Measurements from ENCODE around the gene UFSP2.

UFSP2 gene, protein sequence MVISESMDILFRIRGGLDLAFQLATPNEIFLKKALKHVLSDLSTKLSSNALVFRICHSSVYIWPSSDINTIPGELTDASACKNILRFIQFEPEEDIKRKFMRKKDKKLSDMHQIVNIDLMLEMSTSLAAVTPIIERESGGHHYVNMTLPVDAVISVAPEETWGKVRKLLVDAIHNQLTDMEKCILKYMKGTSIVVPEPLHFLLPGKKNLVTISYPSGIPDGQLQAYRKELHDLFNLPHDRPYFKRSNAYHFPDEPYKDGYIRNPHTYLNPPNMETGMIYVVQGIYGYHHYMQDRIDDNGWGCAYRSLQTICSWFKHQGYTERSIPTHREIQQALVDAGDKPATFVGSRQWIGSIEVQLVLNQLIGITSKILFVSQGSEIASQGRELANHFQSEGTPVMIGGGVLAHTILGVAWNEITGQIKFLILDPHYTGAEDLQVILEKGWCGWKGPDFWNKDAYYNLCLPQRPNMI

DNA sequence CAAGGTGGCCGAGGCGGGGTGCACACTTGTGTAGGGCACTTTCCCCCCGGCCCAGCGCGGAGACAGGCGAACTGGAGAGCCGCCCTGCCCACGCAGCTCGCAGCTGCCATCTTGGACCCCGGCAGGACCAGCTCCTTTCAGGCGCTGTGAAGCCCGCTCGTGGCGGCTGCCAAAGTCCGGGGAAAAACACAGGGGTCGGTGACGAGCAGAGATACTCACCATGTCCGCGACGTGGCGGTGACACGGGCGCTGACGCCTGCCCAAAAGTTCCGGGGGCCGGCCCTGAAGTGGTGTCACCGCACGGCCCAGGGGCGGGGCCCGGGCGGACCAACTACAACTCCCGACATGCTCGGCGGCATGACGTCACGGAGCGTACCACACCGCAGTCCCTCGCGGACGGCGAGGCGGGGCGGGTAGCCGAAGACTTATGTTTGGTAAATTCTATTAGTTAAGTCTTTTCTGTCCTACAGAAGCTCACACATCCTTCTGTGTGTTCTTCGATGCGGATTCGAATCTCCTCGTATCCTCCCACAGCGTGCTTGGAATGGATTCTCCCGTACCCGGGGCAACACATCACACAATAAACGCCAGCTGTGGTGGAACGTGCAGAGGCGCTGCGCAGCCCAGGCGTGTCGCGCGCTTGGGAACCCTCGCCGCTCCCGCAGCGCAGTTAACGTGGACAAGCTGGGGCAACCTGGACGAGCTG is at the start of gene UFSP2:
Gene UFSP2, minus strand, starts transcription at position 318 of the 706 bp plus-strand sequence. Its CDS starts 96 bp downstream, at position 222.
- peak; percentile 46 for DNase-seq

DNA sequence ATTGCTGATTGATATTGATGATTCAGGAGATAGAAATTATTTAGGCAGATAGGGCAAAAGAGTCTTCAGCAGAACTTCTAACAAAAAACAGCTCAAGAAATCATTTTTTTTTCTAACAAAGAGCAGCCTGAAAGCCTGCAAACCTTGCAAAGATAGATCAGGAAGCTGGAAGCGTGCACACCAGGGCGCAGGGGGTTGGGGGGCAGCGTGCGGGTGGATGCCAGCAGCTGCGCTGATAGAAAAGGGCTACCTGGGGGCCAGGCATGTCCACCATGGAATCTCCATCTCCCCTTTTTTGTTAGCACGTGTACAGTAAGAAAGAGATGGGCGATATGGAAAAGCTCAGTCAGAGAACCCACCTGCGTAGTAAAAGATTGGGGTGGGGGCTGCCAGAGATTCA is 47.5 kb upstream of the UFSP2 start:
- DNase-seq: no peak

DNA sequence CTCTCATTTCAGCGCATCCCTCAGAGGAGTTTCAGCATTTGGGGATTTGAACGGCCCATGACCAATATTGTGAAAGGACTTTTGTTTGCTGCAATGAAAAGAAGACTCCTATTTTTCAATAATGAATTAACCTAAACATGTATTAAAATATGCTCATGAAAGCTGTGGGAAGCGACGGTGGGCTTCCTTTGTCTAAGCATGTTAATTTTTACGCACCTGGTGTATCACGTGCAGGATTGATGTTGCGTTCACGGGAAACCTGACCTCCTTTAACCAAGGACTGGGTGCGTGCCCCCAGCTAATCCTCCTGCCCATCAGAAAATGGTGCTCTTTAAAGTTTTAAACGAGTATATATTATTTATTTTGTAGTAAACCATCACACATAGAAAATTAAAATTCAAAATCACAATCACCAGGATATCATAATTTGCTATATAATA is 46.4 kb upstream of the UFSP2 start:
- no peak for DNase-seq

DNA sequence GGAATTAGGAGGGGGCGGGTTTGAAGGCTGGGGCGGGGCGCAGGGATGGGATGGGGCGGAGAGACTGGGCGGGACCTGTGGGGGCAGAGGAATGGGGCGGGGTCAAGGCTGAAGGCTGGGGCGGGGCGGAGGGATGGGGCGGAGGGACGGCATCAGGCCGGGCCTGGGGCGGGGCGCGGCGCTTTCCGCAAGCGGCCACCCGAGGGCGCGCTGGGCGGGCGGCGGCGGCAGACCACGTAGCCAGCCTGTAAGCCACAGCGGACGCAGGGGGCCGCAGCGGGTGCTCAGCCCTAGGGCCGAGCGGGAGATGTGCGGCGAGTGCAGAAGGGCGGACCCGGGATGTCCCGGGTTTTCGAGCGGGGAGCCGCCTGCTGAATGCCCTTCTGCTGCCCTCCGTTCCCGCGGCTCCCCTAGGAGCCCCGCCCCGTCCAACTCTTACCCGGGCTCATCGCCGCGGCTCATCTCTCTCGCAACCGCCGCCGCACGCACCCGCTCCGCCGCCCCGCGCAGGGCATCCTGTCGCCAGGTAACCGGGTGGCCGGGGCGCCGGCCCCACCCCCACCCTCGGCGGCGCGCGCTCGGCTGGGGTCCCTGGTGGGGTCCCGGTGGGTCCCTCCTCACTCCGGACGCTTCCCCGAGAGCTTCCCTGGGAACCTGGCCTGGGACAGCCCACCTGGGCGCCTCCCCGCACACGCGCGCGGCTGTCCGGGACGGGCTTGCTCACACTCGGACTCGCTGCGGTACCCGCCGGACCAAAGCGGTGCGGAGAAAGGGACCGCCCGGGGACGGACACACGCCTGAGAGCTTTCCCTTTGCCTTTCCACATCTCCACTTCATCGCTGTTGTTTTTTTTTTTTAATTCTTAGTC is 45.7 kb upstream of the UFSP2 start, which contains the start of gene CCDC110:
Gene CCDC110, minus strand, starts transcription at position 499 of the 868 bp plus-strand sequence. Its CDS starts 50 bp downstream, at position 449.
- peak; percentile 31 for DNase-seq

DNA sequence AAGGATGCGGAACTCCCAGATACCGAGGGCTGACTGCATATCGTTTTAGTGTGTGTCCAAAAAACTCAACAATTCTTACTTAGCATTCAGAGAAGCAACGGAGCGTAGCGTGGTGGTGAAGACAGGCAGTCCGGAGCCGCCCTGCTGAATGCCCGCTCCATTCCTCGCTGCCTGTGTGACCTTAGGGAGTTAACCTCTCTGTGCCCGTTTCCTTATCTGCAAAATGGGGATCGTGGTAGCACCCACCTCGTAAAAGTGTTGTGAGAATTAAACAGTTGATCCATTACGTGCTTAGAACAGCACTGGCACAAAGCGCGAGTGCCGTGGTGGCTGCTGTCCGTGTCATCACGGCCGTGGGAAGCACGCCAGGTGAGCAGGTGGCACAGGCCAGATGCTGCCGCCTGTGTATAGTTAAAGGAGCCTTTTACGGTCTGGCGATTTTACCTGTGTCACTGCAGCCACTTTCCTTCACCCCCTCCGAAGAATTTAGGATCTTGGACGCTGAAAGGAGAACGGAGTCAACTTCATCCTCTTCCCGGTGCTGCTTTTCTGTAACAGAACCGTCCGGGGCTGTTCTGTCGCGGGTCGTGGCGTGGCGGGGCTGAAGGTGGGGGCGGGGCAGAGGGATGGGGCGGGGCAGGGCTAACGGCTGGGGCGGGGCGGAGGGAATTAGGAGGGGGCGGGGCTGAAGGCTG is 44.9 kb upstream of the UFSP2 start:
- DNase-seq: no peak

DNA sequence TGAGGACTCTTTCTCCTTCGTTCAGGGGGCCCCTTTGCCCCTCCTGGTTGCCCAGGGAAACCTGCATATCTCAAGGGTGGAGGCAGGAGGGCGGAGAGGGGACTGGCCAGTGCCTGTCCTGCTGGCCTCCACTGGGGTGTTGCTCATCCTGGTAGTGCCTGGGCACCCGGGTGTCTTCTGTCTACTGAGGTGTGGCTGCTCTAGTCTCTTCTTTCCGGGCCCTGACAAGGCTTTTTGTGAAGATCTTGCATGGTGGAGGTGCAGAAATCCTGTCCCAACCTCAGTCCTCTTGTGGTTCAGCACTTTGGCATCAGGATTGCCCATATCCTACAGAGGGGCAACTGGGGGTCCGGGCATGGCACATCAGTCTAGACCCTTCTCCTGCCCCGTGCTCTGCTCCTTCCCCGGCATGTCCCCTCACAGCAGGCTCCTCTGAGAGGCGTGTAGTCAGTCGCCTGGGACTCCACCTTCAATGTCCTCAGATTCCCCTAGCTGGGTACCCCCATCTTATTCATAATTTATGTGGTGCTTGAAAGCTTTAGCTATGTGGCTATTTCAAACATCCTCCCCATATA is 43.9 kb upstream of the UFSP2 start:
- DNase-seq: no peak

DNA sequence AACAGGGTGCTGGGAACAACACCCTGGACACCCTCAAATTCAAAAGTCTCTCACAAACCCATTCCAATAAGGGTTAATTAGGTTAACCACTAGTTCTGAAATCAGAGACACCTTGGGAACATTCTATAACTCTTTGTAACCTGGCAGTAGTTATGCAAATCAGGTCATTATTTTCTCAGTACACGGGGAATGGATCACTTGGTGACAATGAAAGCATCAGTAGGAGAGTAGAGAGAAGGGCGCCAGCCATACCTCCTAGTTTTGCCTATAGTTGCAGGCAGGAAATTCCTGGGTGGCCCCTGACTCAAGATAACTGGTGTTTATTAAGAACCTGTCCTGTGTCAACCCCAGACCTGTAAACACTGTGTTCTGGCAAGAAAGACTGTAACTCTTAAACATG is 43.2 kb upstream of the UFSP2 start:
- DNase-seq: no peak

DNA sequence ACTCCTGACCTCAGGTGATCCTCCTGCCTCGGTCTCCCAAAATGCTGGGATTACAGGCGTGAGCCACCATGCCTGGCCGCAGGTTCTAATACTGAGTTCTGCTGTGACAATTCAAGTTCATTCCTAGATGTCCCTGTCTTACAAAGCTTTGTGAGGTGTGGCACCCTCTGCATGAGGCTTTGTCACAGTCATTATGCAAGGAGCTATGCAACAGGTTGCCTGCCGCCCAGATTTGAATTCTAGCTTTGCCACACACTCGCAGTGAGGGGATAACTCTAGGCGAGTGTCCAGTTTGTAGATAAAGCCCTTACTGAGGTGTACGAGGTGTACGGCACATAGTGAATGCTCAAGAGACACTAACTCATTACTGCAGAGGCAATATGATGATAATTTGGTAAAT is 42.2 kb upstream of the UFSP2 start:
- no peak for DNase-seq

DNA sequence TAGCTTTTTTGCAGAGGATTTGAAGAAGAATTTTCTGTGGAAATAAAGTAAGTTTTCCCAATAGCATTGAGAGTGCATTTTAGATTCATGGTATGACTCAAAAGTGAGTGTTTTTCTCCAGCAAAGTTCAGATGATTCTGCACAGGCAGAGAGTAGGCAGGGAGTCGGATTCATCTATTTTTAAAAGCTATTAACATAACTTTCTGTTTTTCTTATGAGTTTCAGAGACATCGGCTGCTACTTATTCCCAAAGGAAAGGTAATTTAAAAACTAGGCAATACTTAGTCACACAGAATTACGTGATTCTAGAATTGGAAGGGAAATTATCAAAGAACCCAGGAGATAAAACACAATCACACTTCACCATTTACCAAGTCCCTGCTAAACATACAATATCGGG is 41.3 kb upstream of the UFSP2 start:
- no peak for DNase-seq

DNA sequence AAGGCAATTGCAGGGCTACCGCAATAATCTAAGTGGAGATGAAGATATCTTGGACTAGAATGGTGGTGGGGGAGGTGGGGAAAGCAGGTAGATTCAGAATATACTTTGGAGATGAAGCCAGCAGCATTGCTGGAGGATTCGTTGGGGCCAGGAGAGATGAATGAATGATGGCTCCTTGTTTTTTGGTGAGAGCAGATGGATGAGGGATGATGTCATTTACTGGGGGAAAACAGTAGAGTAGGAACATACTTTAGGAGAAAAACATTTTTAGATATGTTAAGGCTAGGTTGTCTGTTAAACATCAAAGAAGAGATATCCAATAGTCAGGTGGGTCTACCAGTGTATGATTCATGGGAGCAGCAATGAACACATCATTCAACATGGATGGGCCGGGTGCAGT is 39.9 kb upstream of the UFSP2 start:
- no peak for DNase-seq

DNA sequence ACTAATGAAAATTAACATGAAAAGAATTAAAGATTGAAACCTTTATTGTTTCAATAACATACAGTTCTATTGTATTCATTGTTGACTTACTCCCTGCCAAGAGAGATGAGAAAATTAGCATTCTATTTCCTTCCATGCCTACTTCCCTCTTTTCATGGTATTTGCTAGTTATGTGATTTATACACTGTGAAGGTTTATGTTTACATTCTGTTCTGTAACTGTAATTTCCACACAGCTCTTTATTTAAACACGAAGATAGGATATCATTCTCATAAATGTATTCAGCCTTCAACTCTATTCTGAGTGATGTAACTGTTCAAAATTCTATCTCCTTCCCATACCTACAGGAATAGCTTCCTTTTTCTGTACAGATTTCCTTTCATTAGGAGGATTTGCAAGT is 39.1 kb upstream of the UFSP2 start:
- peak; percentile 36 for DNase-seq

DNA sequence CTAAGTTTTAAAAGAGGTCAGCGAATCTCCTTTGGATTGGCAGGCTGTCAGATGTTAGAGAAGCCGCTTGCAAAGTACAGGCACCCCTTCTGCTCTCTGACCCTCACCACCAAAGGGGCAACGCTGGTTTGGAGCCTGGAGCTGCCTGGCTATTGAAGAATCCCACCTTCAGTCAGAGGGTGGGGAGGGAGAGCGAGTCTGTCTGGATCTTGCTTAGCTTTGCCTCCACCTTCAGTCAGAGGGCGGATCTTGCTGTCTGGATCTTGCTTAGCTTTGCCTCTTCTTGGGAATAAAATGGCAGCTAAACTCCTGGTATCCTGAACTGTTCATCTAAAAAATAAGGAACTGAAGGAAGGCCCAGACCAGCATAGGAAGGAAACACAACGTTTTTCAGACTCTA is 38.4 kb upstream of the UFSP2 start:
- no peak for DNase-seq

DNA sequence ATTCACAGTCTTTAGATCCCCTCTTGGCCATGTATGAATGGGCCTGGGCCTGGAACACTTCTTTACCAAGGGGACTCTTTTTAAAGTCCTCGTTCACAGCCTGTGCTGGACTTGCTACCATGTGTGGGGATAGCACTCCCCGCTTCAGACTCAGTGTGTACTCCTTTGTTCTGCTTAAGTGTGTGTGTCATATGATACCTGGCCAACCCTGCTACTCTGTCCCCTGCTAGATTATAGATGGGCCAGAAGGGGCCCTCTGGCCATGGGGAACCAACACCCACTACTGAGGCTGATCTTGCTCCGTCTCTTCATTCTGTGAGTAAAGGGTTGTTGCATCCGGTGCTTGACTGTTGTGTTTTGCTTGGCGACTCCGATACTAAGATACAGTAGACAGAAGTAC is 37.8 kb upstream of the UFSP2 start:
- no peak for DNase-seq

DNA sequence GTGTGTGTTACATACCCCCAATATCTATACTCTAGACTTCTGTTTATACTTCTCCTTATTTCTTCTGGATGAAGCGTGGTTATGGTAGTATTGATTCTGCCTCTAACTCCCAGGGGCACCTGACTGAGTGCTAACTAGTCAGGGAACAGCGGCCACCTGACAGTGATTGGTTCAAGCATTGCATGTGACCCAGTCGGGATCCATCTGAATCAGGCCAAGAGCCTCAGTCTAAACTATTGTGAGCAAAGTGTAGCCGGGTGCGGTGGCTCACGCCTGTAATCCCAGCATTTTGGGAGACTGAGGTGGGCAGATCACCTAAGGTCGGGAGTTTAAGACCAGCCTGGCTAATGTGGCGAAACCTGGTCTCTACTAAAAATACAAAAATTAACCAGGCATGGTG is 35.8 kb upstream of the UFSP2 start:
- DNase-seq: no peak

DNA sequence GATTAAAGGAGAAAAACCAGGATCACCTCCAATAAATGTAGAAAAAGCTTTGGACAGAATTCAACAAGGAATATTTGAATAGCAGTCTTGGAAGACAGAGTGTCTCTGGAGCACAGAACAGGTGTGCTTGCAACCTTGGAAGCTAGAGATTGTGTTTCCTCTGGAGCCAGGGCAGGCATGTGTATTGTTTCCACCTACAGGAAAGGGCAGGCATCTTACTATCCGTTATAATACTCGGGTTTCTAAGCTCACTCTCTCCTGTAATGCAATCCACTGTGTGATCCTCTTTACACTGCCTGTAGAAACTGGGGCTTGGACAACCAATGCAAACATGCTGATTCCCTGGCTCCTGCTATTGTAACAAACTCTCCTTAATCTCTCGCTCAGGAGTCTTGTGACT is 31.4 kb upstream of the UFSP2 start:
- DNase-seq: no peak

DNA sequence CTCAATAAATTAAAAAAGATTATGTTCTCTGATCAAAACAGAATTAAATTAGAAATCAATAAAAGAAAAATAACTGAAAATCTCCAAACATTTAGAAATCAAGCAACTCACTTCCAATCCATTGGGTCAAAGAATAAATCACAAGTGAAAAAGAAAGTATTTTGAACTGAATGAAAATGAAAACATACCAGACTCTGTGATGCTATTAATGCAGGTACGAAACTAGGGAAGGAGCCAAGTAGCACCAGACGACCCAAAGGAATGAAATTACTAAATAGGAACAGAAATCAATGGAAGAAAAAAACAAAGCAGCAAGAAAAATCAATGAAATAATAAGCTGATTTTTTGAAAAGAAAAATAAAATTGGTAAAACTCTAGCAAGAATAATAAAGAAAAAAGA is 30.4 kb upstream of the UFSP2 start:
- no peak for DNase-seq

DNA sequence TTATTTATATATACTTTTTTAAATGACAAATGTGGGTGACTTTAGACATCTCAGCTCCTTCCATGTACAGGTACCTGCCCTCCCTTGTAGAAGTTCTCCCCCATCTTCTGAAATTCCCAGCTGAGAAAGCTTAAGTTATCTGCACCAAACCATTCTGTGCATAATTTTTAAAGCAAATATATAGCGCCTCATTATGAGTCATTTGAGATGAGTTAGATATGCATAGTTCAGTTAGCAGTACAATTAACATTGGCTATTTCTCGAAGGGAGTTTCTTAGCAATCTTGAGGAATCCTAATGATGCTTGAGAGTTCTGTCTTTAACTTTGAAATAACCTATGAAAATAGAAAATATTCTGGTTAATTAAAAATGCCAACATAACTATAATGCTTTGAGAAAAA is 19.4 kb upstream of the UFSP2 start:
- DNase-seq: no peak

DNA sequence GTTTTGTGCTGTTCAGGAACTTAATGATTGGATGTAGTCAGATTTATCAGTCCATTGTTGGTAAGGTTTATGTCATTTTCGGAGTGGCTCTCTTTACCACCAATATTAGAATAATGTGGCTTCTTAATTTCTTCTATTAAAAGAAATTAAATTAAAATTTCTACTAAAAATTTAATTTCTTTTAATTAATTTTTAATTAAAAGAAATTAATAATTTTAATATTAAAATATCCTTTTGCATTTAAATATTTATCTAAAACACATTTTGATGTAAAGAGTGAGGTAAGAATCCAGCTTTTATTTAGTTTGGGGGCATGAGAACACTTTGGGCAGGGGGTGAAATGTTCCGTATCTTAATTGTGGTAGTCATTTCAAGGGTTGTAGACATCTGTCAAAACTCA is 15.7 kb upstream of the UFSP2 start:
- no peak for DNase-seq

DNA sequence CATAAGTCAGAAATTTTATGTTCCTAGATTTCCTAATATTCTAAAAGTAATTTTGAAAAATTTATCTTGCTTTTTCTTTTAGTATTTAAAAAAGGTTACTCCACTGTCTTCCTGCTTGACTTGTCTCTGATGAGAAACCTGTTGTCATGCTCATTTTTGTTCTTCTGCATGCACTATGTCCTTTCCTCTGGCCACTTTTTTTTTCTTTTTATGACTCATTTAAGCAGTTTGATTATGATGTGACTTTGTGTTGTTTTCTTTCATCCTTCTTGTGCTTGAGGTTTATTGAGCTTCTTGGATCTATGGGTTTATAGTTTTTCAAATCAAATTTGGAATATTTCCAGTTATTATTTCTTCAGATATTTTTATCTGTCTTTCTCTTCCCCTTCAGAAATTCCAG is 12.0 kb upstream of the UFSP2 start:
- DNase-seq: no peak

DNA sequence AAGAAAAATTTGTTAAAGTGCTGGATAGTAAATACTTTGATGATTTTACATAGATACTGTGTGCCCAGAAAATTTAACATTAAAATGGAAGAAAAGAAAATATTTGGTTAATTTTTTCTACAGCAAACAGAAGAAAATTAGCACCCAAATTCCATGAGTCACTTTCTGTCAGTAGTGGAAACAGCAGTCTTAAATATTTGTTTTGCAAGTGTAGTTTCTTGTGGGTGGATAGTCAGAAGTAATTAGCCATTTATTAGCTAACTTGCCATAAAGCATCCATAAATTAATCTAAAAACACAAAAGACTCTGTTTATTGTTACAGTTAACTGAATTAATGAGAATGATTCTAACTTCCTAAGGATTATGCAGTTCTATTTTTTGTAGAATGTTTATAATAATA is 9.7 kb upstream of the UFSP2 start:
- DNase-seq: no peak

DNA sequence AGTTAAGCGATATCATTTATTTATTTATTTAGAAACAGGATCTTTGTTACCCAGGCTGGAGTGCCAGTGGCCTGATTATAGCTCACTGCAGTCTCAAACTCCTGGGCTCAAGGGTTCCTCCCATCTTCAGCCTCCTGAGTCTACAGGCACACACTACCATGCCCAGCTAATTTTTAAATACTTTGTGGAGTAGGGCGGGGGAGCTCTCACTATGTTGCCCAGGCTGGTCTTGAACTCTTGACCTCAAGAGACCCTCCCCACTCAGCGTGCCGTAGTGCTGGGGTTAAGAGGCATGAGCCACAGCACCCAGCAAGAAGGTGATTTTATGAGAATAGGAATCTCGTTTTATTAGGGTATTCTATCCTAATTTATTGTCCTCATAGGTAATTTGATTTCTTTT is 3.9 kb upstream of the UFSP2 start:
- no peak for DNase-seq

Measured in NCI-H1417 treated with DMSO at 0.1 percent for 48 hours (cell line).